Muscle of back (tissue), 13 donors: ENCODE measurements around the gene STRIP2. TPM values are rescaled to one million over a fixed set of nuclear protein-coding genes. Genes with fewer than 3 reads are reported as not detected.
A peak's percentile ranks its signal among the peaks of the same experiment; 100 is the strongest.
"Not testable (repeated sequence)": the region's sequence is repeated elsewhere in the genome, so short reads cannot be mapped to it uniquely, and the experiment has no call there.

ENCODE experiments used
- DNase-seq, 3 donors: peaks; one replicate each; pipeline versions ENCODE4 v3.0.0 to v3.0.0-alpha.2; 2013
- long read RNA-seq, 9 donors: transcript quantifications; one replicate each; lab custom pipeline, GENCODE V29; 2026
- polyA plus RNA-seq, 10 donors: library from polyadenylated mRNA; unstranded; fragments of 120-200 nt; gene quantifications; one replicate each; pipeline ENCODE4 v1.2.1, GENCODE V29; 2013; ENCODE audit not compliant: insufficient read length in 10 of 10

Gene STRIP2, protein sequence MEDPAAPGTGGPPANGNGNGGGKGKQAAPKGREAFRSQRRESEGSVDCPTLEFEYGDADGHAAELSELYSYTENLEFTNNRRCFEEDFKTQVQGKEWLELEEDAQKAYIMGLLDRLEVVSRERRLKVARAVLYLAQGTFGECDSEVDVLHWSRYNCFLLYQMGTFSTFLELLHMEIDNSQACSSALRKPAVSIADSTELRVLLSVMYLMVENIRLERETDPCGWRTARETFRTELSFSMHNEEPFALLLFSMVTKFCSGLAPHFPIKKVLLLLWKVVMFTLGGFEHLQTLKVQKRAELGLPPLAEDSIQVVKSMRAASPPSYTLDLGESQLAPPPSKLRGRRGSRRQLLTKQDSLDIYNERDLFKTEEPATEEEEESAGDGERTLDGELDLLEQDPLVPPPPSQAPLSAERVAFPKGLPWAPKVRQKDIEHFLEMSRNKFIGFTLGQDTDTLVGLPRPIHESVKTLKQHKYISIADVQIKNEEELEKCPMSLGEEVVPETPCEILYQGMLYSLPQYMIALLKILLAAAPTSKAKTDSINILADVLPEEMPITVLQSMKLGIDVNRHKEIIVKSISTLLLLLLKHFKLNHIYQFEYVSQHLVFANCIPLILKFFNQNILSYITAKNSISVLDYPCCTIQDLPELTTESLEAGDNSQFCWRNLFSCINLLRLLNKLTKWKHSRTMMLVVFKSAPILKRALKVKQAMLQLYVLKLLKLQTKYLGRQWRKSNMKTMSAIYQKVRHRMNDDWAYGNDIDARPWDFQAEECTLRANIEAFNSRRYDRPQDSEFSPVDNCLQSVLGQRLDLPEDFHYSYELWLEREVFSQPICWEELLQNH
- 1 to 10 TPM; 4.2 to 9.7 (median 6.4) TPM for polyA plus RNA-seq
- long read RNA-seq, donor 1, result 0 reads
- long read RNA-seq, donor 2, result 0 reads
- long read RNA-seq, donor 3, result 0 reads
- long read RNA-seq, donor 4, result 0 reads
- long read RNA-seq, donor 5, result 0 reads
- long read RNA-seq, donor 6, partial matches to known transcripts, result 0 of 1 reads
- long read RNA-seq, donor 6, other reads (novel, unspliced or antisense), result 0 of 1 reads
- long read RNA-seq, donor 7, result 0 reads
- long read RNA-seq, donor 8, partial matches to known transcripts, result 0 of 1 reads
- long read RNA-seq, donor 8, other reads (novel, unspliced or antisense), result 0 of 1 reads
- long read RNA-seq, donor 9, result 0 reads

DNA sequence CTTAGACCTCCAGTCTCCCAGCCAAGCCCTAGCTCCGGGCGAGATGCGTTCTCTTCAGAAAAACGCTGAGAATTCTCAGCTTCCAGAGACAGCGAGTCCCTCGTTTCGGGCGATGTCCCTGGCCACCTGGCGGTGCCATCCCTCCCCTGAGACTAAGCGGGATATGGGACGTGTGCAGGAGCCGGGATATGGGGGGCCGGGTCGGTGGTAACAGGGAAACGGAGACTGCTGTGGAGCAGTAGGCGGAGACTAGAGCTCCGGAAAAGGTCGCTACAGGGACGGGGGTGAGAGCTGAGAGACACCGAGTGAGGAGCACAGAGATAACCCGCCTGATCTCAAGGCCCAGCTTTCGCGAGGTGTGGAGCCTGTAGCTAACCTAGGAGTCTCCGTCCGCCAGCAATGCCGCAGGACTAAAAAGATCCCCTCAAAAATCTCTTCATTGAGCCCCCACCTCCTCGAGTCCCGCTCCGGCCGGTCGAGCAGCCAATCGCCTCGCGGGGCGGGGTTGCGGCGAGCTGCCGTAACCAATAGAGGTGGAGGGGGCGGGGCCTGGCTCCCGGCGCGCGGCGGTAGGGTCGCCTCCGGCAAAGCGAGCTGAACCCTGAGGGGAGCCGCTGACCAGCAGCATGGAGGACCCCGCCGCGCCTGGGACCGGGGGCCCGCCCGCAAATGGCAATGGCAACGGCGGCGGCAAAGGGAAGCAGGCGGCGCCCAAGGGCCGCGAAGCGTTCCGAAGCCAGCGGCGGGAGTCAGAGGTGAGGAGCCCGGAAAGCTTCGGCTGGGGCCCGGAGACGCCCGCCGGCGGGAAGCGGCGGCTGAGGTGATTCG is at the start of gene STRIP2:
STRIP2 (plus strand) TSS at position 586 of the 828 bp plus-strand sequence; CDS start at position 627, 41 bp downstream.
- peak; percentile 85 to 97 (median 92) for DNase-seq

DNA sequence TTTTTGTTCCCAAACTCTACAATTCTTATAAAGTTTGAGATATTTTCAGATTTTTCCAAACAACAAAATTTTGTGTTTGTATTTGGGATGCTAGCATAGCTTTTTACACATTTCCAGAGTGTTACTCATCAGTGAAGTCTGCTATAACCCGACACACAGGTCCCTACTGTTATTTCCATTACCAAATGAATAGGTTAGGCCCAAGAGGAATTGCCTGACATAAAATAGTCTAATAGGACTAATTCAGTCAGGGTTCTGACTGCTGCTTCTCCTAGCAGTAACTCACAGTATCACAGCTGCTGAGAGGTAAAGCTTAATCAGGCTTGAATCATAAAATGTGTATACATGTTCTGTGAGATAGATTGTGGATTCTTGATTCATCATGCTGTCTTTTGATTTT is 49.1 kb upstream of the STRIP2 start:
- no peak for DNase-seq

DNA sequence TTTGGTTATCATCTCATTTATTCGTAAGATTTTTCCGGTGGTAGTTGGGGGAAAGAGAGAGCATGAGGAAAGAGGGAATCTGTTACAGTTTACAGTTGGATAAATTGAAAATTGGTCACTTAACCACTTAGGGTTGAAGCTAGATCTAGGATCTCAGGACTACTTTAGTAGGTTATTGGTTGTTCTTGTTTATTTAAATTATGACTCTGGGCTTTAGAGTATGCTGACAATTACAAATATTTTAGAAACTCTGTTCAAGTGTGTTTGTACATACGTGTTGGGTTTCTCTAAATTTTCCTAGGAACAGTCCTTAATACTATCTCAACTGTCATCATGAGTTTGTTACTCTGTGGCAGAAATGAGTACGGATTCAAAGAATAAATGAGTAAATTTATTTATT is 48.6 kb upstream of the STRIP2 start:
- DNase-seq, result no peak

DNA sequence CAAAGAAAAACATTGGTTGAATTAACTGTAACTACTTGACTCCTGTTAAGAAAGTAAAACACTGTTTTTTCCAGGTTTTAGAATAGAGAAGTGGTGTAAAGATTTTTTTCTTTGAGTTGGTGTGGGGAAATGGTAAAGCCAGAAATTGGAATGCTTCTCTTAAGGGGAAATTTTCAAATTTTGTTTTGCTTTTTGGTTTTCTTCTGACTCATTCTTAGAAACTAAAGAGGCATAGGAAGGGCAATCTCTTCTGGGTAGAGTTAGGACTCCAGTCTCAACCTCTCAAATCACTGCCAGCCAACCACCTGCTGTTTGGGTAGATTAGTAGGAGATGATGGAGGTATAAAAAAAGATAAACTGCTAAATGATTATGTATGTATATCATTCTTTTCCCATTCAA is 47.7 kb upstream of the STRIP2 start:
- DNase-seq, result no peak

DNA sequence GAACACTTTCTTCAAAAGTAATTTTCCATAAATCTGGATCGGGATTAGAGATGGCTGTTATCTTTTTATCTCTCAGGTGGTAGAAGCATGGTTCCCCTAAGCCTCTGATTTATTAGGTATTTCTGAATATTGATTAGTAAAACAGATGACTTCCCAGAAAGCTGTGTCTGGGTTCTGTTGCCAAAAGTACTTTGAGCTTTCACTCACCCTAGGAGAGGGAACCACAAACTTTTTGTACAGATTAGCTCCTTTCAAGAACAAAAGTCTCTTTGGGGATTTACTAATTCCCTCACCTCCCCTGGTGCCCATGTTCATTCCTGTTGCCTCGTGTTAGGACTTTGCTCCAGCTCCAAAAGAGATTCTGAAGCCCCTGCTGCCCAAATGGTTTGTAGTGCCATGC is 46.7 kb upstream of the STRIP2 start:
- DNase-seq, result no peak

DNA sequence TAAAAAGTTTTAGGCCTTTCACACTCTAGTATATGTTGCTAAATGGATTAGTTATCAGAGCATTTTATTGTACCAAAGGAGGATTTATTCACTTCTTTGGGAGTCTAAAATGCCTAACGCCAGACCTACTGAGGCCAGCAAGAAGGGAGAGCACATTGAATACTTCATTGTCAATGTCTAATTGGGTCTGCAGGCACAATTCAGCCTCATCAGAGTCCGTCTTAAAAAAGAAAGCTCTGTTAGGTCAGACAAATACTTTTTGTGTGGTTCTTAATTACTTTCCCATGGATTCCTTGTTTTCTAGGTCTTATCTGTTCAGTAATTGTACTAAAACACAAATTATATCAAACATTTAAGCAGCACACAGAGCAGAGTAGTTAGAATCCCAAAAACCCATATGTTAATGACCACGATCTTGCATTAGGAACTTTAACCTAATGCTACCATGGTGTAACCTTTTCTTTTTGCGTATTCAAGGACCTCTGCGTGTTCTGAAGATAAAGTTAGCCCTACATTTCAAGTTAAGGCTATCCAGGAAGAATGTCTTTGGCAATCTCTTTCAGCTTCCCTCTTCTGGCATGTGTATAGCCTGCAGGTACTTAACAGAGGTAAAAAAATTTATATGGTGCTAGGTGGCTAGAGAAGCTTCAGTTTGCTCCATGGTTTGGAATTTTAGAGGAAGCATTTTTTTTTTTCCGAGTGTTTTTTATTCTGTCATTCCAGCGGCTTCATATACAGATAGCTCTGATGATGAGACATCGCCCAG is 45.7 kb upstream of the STRIP2 start:
- DNase-seq, result no peak

DNA sequence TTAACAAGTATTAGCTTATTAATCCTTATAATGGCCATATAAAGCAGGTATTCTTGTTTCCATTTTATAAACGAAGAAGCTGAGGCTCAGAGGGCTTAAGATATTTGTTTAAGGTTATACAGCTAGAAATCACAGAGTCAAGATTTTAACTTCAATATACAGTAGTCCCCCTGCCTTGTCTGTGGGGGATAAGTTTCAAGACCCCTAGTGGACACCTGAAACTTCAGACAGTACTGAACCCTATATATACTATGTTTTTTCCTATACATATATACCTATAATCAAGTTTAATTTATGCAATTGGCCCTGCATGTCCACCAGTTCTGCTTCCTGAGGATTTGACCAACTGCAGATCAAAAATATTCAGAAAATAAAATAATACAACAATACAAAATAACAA is 44.4 kb upstream of the STRIP2 start:
- no peak for DNase-seq

DNA sequence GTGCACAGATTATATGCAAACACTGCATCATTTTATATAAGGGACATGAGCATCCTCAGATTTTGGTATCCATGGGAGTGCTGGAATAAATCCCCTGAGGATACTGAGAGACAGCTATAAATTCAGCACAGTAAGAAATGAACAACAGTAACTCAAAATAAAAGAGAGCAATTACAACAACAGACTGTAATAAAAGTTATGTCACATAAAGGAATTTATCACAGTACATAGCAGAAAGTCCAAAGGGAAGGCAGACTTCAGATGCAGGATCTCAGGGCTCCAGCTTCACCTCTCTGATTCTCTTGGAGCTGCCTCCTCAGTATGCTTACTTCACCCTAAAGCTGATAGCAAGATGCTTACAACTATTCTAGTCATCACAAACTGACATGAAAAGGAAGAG is 43.9 kb upstream of the STRIP2 start:
- no peak for DNase-seq

DNA sequence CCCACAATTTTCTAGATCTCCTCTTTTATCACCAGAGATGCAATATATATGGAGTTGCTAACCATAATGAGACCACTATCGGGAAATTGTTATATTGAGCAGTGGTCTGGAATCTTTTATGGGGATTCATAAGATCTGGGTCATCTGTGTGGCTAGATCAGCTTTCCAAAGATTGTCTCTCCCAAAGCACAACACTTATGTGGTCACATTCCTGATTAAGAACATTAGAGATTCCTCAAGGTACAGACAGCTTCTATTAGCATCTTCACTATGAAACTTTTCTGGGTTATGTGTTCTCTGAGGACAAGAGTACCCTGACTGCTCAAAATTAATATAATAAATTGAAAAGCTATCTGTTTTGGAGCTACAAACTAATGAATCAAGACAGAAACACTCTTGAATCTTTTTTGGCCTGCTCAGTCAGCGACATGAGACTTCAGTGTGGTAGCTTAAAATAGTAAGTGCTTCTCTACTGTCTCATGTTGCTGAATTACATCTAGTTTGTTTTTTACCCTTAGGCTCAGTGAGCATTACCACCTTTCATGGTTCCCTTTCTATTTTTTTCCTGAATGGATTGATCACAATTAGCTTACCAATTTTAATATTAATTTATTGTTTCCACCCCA is 42.6 kb upstream of the STRIP2 start:
- peak in 1 of 3 donors; percentile 10 for DNase-seq

DNA sequence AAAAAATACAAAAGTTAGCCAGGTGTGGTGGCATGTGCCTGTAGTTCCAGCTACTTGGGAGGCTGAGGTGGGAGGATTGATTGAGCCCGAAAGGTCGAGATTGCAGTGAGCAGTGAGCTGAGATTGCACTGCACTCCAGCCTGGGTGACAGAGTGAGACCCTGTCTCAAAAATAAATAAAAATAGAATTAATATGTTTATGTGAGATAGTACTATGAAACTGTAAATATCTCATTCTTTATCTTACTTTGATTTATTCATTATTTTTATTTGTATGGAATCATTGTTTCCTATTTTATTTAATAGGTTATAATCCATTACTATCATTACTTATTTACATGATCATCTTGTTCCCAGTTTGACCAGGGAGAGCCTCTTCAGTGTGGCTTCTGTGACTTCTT is 41.0 kb upstream of the STRIP2 start:
- DNase-seq, result no peak

DNA sequence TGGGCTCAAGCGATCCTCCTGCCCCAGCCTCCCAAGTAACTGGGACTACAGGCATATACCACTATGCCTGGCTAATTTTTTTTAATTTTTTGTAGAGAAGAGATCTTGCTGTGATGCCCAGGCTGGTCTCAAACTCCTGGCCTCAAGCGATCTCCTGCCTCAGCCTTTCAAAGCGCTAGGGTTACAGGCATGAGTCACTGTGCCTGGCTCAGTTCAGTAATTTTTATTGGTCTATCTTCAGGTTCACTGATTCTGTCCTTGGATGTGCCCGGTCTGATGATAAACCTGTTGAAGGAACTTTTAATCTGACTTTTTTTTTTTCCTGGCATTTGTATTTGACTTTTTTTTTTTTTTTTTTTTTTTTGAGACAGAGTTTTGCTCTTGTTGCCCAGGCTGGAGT is 40.1 kb upstream of the STRIP2 start:
- DNase-seq, result no peak

DNA sequence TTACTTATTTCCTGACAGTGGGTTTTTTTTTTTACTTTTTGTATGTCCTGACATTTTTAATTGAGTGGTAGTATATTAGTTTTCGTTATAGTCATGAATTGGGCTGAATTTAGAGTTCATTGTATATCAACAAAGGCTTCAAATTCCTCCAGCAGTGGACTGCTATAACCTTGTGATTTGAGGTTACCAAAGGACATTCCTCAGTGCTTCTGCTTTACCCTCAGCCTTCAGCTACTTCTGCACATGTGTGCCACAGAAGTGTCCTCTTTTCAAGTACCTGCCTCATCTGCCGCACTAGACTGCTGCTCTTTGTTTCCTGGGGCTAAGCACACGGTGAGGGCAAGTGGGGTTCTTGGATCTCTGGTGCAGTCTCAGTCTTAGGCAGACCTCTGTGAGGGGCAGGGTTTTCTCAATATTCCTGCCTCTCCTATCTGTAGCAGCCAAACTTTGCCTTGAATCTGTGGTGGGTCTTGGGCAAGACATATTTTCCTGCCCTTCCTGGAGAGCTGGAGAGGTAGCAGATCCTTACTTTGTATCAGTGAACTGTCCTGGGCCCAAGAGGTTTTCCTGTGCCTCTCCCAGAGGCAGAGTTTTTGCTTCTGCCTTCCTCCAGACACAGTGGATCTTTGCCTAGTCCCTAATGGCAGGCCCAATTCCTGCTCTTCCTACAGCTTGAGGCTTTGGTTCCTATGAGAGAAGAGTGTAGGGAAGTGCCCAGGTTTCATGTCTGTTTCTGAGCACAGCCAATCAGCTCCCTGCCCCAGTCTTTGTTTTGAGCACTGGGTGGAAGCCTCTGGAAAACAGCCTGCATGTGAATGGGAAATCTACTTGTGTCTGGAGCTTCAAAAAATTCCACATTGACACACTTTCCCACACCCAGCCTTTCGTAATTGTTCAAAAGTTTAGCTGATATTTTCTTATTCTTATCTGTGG is 39.0 kb upstream of the STRIP2 start:
- no peak for DNase-seq

DNA sequence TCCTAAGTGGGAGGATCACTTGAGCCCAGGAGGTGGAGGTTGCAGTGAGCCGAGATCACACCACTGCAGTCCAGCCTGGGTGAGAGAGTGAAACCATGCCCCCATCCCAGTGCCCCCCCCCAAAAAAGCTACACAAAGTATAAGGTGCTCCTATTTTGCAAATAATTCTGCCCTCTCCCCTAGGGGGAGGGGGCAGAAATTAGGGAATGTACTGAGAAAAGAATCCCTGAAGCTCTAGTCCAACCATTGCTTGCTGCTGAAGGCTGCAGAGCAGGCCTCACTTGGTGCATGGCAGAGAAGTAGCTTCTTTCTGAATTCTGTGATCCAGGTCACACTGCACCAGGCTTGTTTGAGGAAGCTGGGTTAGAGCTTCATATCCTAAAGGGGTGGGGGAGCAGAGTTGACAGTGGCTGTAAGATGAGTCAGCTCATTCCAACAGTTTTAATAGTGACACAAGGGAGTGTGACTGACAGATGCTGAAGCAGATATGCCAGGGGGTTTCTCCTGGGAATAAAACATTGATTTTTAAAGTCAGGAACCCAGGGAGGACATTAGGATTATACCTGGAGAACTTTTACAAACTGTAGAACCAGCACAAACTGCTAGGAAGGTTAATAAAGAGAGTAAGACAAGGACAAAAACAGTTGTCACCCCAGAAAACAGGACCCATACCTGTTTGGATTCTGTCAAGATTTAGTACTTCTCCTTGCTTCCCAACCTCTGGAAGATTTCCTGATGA is 32.8 kb upstream of the STRIP2 start:
- peak in 2 of 3 donors; percentile 4 to 13 for DNase-seq

DNA sequence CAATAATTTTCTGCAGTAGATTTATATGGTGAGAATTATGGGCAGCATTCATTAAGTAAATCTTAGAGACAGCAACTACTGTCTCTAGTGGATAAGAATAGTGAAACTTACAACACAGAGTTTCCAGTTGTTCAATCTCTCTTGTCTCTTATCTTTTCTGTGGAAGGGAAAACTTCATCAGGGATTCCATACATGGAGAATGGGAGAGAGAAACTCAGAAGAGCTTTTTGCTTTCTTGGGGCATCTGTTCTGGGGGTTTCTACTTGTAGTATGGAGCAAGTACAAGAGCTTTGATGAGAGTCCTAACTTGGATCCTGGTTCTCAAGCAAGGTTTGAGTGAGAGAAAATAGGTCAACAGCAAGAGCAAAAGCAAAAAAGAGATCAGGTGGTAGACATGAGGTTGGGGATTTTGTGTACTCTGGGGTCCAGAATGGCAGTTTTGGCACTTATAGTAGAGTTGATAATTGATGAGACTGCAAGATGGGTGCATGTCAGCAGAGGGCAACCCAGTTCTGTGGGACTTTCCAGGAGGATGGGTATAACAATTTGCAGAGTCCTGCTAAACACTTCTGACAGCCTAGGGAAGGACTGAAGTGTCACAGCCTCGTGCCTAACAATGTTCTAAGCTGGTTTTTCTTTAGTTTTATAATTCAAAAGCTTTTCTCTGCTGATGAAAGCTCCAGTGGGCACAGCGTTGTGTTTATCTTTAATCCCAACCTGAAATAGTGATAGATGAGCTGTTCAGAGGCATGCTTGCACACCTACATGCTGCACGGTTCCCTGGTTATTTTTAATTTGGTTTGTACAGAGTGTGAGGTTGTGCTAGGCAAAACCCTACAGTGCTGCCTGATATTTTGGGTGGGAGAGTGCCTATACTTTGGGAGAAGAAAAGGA is 32.0 kb upstream of the STRIP2 start:
- DNase-seq, result no peak

DNA sequence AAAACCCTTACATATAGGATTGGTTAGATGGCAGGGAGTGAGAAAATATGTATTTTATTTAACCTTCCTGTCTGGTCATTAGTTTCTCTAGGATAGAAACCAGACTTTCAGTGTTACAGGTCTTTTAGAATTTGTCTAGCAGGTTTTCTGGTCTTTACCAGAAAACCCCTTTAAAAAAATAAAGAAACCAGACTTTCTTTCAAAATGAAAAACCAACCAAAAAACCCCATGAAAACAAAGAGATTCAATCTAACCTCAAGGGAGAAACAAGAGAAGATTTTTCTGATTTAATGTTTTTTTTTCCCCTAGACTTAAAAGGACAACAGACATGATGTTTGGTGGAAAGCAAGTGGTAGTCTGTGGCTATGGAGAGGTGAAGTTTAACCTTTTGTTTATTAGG is 28.7 kb upstream of the STRIP2 start:
- DNase-seq, result no peak

DNA sequence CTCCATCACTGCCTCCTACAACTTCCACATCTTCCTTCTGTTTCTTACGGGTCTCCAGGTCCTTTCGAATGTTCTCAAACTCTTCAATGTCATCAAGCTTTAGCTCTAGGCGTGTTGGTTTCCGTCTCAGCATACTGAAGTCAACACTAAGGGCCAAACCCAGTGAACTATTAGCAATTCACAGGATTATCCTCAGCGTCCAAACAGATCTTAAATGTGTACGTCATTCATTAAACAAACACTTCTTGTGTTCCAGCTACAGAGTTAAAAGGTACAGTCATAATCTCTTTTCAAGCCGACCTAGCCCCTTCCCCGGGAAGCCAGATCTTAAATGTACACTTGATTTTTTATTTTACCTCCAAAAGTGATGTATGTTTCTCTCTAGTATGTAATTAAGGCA is 24.0 kb upstream of the STRIP2 start:
- DNase-seq, result not testable (repeated sequence)

DNA sequence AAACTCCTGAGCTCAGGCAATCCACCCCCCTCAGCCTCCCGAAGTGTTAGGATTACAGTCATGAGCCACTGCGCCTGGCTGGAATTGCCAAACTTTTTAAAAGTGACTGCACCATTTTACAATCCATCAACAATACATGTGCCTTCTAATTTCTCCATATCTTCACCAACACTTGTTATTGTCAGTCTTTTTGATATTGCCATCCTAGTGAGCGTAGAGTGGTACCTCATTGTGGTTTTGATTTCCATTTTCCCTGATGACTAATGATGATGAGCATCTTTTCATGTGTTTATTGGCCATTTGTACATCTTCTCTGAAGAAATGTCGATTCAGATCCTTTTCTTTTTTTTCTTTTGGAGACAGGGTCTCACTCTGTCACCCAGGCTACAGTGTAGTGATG is 21.7 kb upstream of the STRIP2 start:
- DNase-seq, result no peak
